Measurements from ENCODE around the gene ARHGAP33.

The ARHGAP33 gene

GRCh38 chr19:35746531-35746930 is 28.8 kb upstream of the ARHGAP33 start:
- FAIRE-seq (no peak), DNase-seq (ENCODE audit: insufficient read length, low spot score) (no peak)
- TF ChIP-seq CTCF (IDR thresholded peaks at IDR 0.05; ENCODE audit: insufficient read depth, missing control alignments) = no peak

- FAIRE-seq (peak; percentile 21), DNase-seq (ENCODE audit: insufficient read length, low spot score) (no peak)
- no peak for TF ChIP-seq CTCF (IDR thresholded peaks at IDR 0.05; ENCODE audit: insufficient read depth, missing control alignments)
Measured at GRCh38 chr19:35748106-35749020, 27.0 kb upstream of the ARHGAP33 start, which contains the start of gene LIN37. TSS of gene LIN37 (plus strand) at chr19:35748576. CDS start at chr19:35748725, 149 bp downstream.

DNA sequence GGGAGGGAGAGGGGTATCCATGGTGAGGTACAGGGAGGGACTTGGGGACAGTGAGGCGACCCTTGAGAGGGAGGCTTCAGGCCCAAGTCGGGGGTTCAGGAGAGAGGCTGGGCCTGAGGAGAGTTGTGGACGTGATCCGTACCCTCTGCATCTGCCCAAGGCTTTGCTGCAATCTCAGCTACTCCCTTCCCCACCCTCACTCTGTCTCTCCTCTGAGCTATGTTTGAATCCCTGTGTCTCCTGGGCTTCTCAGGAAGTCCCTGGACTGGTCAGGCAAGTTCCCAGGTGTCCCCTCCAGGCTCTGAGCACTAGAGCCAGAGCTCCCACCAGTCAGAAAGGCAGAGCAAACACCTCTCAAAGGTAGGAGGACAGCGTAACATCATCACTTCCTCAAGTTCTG is 25.2 kb upstream of the ARHGAP33 start:
- TF ChIP-seq CTCF (IDR thresholded peaks at IDR 0.05; ENCODE audit: insufficient read depth, missing control alignments) = no peak
- DNase-seq (ENCODE audit: insufficient read length, low spot score) = no peak
- FAIRE-seq = no peak

DNA sequence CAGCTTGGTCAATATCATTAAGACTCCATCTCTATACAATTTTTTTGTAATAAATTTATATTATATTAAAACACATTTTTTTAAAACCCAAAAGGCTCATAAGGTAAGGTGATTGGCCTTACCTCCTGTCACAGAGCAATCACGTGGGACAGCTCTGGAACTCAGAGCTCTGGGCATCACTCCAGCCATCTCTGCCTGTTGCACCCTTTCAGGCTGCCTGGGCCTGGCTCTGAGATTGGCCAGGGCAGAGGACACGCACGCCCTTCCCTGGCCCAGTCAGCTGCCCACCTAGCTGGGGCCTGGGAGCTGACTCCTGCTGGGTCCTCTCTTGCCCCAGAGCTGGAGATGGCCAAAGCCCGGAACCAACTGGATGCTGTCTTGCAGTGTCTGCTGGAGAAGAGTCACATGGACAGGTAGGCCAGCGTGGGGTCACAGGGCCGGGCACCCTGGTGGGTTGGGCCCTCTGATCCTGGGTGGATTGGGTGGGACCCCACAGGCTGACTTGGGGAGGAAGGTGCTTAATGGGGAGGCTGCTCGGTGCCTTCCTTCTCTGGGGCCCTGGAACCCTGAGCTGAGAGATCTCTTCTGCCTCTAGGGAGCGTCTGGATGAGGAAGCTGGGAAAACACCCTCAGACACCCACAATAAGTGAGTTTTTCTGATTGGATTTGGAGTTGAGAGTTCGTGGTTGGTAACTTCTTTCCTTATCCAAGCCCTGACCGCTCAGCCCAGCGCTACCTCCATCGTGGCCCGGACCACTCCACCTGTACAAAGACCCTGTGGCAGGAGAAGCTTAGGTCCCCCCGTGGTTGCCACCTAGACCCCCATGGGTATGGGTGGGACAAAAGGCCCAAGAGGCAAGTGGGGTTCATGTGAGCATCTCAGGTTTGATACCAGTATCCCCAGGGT is 23.3 kb upstream of the ARHGAP33 start:
- DNase-seq (ENCODE audit: insufficient read length, low spot score) = no peak
- no peak for TF ChIP-seq CTCF (IDR thresholded peaks at IDR 0.05; ENCODE audit: insufficient read depth, missing control alignments)
- FAIRE-seq = no peak

DNA sequence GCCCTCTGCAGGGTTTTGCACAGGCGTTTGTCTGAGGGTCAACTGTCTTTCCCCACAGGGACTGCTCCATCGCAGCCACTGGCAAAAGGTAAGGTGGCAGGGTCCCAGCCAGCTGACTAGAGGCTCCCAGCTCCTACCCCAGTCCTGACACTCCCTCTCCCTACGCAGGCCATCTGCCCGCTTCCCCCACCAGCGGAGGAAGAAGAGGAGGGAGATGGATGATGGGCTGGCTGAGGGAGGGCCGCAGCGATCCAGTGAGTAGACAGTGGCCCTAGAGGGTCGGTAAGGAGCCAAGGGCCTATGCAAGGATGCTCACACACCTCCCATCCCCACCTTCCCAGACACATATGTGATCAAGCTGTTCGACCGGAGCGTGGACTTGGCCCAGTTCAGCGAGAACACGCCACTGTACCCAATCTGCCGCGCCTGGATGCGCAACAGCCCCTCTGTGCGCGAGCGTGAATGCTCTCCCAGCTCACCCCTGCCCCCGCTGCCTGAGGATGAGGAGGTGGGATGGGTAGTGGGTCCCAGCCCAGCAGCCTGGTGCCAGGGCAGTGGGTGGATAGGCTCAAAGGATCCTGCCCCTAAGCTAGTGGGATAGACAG is 22.5 kb upstream of the ARHGAP33 start:
- TF ChIP-seq CTCF (IDR thresholded peaks at IDR 0.05; ENCODE audit: insufficient read depth, missing control alignments) = no peak
- no peak for FAIRE-seq
- DNase-seq (ENCODE audit: insufficient read length, low spot score) = no peak

DNA sequence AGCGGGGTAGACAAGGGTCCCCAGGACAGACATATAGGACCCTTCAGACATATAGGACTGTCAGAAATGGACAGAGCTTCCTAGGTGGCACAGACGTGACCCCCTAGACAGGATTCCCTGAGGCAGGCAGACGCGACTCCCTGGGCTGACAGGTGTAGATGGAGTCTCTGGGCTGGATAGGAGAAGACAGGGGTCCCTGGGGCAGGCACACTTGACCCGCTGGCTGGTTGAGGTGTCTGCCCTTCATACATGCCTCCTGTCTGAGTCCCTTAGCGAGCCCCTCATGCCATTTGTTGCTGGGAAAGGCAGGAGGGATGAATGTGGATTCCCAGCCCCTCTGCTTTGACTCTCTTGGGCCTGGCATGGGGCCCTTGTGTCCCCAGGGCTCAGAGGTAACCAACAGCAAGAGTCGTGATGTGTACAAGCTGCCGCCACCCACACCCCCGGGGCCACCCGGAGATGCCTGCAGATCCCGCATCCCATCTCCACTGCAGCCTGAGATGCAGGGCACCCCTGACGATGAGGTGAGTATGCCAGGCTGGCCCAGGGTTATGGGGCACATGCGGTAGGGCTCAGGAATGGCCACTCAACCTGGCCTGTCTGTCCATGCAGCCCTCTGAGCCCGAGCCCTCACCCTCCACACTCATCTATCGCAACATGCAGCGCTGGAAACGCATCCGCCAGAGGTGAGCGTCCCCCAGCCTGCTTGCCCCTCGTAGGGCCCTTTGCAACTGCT is 21.6 kb upstream of the ARHGAP33 start:
- no peak for TF ChIP-seq CTCF (IDR thresholded peaks at IDR 0.05; ENCODE audit: insufficient read depth, missing control alignments)
- no peak for FAIRE-seq

More for the DNA sequence above, 21.6 kb upstream of the ARHGAP33 start:
- DNase-seq (ENCODE audit: insufficient read length, low spot score) = no peak
